ENCODE data around the gene TMEM52. TPM values are rescaled to one million over a fixed set of nuclear protein-coding genes. Genes with fewer than 3 reads are reported as not detected.

The TMEM52 gene
- total RNA-seq, 2 experiments from 2014 or later: 0.80 to 1.4 TPM

DNA sequence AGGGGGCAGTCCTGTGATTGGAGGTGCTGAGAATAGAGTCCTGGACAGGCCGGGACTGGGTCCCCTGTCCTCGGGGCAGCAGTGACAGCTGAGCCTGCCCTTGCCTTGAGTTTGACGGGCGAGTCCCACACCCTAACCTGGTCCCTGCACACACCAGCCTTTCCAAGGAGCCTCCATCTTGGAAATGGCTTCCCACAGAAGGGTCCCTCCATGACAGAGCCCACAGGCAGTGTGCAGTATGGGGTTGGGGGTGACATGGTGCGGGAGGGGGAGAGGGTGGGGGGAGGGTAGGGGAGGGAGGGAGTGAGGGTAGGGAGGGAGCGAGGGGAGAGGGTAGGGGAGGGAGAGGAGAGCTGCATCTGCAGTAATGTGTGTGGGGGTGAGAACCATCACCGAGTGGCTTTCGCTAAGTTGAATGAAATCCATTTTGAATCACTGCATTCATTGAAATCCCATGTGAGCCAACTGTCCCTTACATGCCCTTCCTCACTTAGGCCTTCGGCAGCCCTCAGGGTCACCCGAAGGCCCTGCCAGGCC lies 10.1 kb upstream of the TMEM52 start:
- ChIA-PET POLR2A (no interaction called here), CTCF (no interaction called here)

DNA sequence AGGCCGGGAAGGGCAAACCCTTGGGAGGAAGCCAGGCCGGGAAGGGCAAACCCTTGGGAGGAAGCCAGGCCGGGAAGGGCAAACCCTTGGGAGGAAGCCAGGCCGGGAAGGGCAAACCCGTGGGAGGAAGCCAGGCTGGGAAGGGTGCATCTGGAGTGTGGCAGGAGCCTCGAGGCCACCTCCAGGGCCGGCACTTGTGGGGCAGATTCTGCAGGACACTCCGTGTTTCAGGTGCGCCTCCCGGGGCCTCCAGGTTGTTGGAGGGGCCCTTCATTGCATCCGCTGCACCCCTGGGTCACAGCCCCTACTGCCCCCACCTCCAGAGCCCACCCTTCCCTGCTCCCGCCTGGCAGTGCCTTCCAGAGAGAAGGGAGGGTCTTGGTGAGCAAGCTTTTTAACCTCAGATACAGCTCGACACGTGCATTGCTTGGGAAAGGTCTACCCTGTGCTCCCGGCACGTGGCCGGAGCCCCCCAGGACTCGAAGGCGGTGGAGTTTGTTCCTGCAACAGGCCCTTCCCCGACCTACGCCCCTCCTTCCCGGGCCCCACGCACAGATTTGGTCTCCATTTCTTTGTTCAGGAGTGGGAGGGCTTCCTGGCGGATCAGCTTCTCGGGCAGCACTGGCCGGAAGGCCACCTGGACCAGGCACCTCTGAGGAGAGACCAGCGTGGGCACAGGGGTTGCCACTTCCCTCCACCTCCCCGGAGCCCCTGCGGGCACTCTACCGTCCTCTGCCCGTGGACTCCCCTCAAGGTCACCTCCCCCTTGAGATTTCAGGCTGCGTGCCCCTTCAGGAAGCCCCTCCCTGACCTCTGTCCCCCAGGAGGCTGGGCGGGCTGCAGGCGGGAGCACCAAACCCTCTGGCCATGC lies 9.4 kb upstream of the TMEM52 start:
- ChIA-PET CTCF (no interaction called here), POLR2A (no interaction called here)

DNA sequence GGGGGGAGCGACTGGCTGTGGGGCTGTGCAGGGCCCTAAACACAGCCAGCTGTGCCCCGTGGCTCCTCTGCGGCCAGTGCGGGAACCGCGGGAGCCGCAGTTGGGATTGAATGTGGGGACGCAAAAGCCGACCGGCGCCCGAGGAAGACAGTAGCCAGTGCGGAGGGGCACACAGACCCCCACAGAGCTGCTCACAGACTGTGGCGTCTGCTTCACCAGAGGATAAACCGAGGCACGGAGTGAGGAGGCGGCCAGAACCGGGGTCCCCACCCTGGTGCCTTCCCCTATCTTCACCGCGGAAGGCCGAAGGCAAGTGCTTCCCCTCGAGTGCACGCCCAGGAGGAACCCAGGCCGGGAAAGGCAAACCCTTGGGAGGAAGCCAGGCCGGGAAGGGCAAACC lies 8.7 kb upstream of the TMEM52 start:
- ChIA-PET POLR2A (no interaction called here), CTCF (no interaction called here)

- CTCF ChIA-PET: no interaction called here
- POLR2A ChIA-PET: no interaction called here
These were observed 8.0 kb upstream of the TMEM52 start for GRCh38 chr1:1926886-1927660.

DNA sequence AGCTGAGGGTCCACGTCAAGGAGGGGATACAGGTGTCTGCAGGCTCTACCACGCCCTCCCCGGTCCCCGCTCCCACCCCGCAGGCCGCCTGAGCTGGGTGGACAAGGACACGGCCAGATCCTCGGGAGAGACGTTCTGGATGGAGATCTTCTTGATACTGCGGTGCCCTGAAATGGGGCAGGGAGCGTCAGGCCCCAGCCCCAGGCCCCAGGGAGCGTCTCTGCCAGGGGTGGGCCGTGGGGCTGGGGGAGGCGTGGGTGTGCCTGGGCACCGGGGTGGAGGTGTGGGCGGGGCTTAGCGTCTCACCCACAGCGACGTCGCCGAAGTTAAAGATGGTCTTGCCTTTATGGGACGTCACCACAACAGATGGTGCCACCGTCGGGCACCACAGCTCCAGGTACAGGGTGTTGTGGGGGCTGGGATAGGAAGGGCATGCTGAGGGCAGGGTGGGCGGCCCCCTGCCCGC lies 7.3 kb upstream of the TMEM52 start:
- CTCF ChIA-PET: no interaction called here

GRCh38 chr1:1925437-1926345 lies 6.6 kb upstream of the TMEM52 start:
- ChIA-PET CTCF (no interaction called here), POLR2A (no interaction called here)

More for the DNA sequence above, 7.3 kb upstream of the TMEM52 start:
- POLR2A ChIA-PET: no interaction called here

DNA sequence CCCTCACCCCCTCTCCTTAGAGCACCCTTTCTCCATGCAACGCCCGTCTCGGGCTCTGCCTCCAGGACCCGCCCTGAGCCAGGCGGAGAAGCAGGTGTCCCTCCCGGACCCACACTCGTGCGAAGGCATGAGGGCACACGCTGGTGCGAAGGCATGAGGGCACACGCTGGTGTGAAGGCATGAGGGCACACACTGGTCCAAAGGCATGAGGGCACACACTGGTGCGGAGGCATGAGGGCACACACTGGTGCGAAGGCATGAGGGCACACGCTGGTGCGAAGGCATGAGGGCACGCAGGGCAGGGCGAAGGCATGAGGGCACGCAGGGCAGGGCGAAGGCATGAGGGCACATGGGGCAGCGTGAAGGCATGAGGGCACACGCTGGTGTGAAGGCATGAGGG lies 5.8 kb upstream of the TMEM52 start:
- POLR2A ChIA-PET: no interaction called here
- CTCF ChIA-PET: no interaction called here

DNA sequence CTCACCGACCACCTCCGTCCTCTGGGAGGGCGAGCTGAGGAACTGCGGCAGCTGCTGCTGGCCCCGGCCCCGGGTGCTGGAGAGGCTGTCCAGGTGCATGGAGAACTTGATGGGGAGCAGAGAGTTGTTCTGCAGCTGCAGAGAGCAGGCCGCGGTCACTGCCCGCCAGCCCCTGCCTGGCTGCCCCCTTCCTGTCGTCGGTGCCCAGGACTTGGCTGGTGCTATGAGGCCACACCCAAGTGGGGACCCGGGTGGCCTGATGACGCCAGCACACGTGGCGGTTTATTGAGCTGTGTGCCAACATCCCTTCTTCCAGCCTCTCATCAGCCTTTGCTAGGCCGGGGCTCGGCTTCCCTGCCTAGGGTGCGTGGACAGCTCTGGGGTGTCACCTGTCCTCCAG lies 5.3 kb upstream of the TMEM52 start:
- ChIA-PET CTCF (no interaction called here), POLR2A (no interaction called here)

DNA sequence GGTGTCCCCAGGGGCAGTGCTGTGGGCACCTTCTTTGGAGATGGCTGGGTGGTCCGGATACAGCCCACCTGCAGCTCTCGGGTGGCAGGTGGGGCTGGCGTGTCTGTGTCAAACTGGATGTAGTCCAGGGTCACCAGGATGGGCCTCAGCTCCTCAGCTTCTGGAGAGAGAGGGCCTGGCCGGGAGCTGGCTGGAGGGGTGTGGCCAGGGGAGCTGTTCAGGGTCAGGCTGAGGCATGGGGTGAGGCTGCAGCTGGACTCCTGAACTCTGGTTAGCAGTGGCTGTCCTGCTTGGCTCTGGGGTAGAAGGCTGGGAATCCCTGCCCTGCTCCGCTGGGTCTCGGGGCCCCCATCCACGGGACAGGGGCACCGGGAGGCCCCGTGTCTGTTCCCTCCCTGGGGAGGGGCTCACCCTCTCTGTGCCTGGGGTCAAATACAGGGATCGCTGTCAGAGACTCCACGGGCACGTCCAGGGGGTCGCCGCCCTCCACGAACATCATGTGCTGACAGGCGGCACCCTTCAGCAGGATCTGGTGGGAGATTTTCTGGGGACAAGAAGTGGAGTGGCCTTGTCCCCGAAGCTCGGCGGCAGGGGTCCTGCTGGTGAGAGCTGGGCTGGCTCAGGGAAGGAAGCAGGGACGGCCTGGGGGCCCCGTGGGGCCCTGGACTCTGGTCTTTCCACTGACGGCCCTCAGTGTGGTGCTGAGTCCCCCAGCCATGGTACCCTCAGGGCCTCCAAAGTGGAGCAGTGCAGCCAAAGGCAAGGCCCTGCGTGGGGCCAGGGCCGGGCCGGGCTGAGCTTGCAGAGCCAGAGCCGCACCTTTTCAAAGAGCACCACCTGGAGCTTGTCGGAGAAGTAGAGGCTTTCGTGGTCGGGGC lies 4.1 kb upstream of the TMEM52 start:
- ChIA-PET CTCF (no interaction called here), POLR2A (no interaction called here)

GRCh38 chr1:1922702-1922955 lies 3.5 kb upstream of the TMEM52 start:
- CTCF ChIA-PET: no interaction called here
- POLR2A ChIA-PET: no interaction called here

DNA sequence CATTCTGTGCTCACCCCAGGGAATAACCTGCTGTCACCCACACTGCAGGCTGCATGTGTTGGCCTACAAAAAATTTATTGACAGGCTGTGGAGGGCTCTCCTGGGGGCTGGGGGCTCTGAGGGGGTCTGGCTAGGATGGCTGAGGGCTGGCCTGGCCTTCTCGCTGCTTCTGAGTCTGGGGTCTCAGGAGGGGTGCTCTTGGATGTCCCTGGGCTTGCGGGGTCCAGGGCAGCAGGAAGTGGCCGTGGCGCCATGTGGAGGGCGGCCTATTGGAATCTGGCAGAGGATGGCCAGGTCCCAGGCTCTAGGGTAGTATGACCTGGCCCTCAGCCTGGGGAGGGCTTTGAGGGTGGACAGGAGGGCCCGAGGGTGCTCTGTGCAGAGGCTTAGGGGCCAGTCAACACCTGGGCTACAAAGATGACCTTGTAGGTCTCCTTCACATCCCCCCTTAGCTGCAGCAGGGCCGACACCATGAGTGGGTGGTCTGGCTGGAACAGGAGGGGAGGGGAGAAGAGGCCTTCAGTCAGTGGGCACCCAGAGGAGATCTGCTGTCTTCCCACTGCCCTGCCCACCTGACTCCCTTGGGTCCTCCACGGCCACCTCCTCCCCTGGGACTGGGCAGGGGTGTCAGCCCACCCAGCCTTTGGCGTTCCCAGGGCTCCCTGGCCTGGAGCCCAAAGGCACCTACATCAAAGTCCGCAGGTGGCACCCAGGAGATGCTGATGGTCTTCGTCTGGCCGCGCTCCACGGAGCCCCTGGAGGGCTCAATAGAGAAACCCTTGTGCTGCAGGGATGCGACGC lies 3.0 kb upstream of the TMEM52 start:
- POLR2A ChIA-PET: no interaction called here
- CTCF ChIA-PET: no interaction called here

DNA sequence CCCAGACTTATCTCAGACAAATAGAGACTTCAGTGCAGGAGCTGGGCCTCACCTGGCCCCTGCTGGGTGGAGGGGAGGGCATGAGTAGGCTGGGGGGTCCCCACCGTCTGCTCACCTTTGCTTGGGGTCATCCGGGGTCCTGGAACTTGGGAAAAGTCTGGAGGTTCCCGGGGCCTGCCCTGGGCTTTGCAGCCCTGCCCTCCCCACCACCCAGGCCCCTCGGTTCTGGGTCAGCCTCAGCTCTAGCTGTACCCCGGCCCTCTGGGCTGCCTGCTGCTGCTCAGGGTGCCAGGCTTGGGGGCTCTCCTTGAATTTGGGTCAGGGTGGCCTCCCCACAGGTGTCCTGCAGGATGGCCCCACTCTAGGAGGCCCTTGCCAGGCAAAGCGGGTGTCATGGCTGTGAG lies 2.4 kb upstream of the TMEM52 start:
- CTCF ChIA-PET: interaction anchor here (0.6 to 1.1 kb wide), 2 partner anchors 123 to 334 kb away, joined by 3 to 5 read pairs; no protein-coding TSS in a partner anchor
- POLR2A ChIA-PET: no interaction called here

GRCh38 chr1:1920608-1921458 lies 1.8 kb upstream of the TMEM52 start:
- CTCF ChIA-PET: interaction anchor here (0.6 to 1.1 kb wide), 2 partner anchors 124 to 333 kb away, joined by 3 to 5 read pairs; no protein-coding TSS in a partner anchor
- POLR2A ChIA-PET: no interaction called here

DNA sequence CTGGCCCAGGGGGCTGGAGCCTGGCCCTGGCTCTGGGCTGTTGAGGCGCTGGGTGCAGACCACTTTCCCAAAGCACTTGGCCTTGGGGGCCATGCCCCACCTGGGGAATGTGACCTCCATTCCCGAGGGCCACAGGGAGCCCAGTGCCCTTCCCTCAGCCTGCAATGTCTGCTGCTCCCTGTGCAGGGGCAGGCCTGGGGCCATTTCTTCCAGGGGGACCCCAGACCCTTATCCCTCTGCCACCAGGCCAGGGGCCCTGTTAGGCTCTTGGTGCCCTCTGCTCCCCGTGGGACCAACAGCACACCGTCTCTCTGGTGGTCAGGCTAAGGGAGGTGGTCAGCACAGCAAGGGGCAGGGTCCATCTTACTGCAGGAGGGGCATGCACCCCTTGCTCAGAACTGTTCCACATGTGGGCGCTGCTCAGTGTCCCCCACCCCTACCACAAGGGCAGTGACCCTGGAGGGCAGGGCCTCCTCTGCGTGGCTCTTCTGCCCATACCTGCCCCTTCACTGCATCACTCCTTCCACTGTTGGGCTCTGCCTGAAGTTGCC lies 1.1 kb upstream of the TMEM52 start:
- ChIA-PET POLR2A (interaction anchor here (0.6 to 1.0 kb wide), 2 partner anchors 11 to 290 kb away, joined by 3 read pairs; no protein-coding TSS in a partner anchor), CTCF (interaction anchor here (1.1 kb wide), 1 partner anchor 124 kb away, joined by 5 read pairs; no protein-coding TSS in a partner anchor)

DNA sequence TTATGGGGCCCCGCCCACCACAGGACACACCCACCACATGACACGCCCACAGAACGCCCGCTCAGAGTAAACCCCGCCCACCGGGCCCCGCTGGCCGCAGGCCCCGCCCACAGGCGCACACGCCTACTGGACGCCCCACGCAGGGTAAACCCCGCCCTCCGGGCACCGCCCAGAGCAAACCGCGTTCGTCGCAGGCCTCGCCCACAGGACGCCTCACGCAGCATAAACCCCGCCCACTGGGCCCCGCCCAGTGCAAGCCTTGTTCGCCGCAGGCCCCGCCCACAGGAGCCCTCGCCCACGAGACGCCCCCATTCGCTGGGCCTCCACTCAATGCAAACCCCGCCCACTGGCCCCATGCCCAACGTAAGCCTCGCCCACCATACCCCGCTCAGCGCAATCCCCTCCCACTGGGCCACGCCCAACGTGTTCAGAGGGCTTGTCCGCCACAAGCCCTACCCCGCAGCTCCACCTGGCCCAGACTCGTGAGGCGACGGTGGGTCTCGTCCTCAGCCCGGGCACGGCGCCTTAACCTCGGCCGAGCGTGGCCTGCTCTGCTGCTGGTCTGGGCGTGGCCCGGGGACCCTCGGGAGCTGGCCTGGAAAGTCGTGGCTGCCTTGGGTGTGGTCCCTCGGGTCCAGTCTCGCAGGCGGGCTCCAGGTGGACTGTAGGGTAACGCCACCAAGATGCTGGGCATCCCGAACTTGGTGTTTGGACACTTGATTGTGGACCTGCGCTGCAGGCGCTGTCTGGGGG lies 401 bp upstream of the TMEM52 start:
- POLR2A ChIA-PET: interaction anchor here (0.6 to 1.0 kb wide), 2 partner anchors 10 to 289 kb away, joined by 3 read pairs; no protein-coding TSS in a partner anchor
- CTCF ChIA-PET: no interaction called here
